D721Med (cell line): ENCODE data around the gene OR10K2.
"Not testable (repeated sequence)": the region's sequence is repeated elsewhere in the genome, so short reads cannot be mapped to it uniquely, and the experiment has no call there.

Experiments used
- DNase-seq: peaks from one replicate; pipeline ENCODE4 v3.0.0; 2011; ENCODE audit warnings: low spot score; ENCODE audit not compliant: insufficient read length
- FAIRE-seq: peaks from 2 replicates; lab custom pipeline; 2011; peaks lifted over from hg19 to GRCh38; lab: Jason Lieb, UNC
- CTCF ChIP-seq: IDR thresholded peaks from 2 replicates; pipeline ENCODE4 v1.5.1; 2012; ENCODE audit warnings: mild to moderate bottlenecking, control low read depth; ENCODE audit not compliant: insufficient read depth; ENCODE audit errors: missing control alignments

Gene OR10K2

GRCh38 chr1:158434741-158435140, 8.7 kb upstream of the OR10K2 start:
- no peak for TF ChIP-seq CTCF
- no peak for DNase-seq
- FAIRE-seq = no peak

- DNase-seq, FAIRE-seq: not testable (repeated sequence)
Measured at GRCh38 chr1:158430163-158430562, 4.1 kb upstream of the OR10K2 start.

GRCh38 chr1:158425027-158425426, 1.0 kb downstream of the OR10K2 start:
- no peak for DNase-seq
- no peak for TF ChIP-seq CTCF
- no peak for FAIRE-seq

- no peak for FAIRE-seq
- DNase-seq = no peak
- no peak for TF ChIP-seq CTCF
Measured at GRCh38 chr1:158422212-158422611, 3.8 kb downstream of the OR10K2 start.

GRCh38 chr1:158417586-158417985, 8.5 kb downstream of the OR10K2 start:
- no peak for DNase-seq
- no peak for TF ChIP-seq CTCF
- no peak for FAIRE-seq

- no peak for FAIRE-seq
- no peak for TF ChIP-seq CTCF
- DNase-seq = no peak
Measured at GRCh38 chr1:158414651-158415345, 11.2 kb downstream of the OR10K2 start.

- no peak for TF ChIP-seq CTCF
- FAIRE-seq = no peak
- DNase-seq = no peak
Measured at GRCh38 chr1:158407092-158407491, 18.9 kb downstream of the OR10K2 start.
